WTC11 (cell line): ENCODE results near the gene ARSK.

ENCODE experiments used
- CDX4 ChIP-seq: fragments of 250-450 bp; sonication (Bioruptor Pico); IDR thresholded peaks from 2 replicates; pipeline ENCODE4 v1.9.0; 2021; ENCODE audit warnings: moderate library complexity, mild to moderate bottlenecking, inconsistent platforms, borderline replicate concordance
- CREM ChIP-seq: sonication (generic); formaldehyde crosslinking; IDR thresholded peaks from 2 replicates; pipeline ENCODE4 v1.8.1; 2022; ENCODE audit warnings: mild to moderate bottlenecking, missing genetic modification reagents, moderate library complexity
- CTCF ChIP-seq: fragments of 200-600 bp; IDR thresholded peaks from 2 replicates; pipeline ENCODE4 v1.8.0; 2022; ENCODE audit warnings: antibody characterized with exemption
- NR3C1 ChIP-seq: sonication (generic); formaldehyde crosslinking; conservative IDR thresholded peaks from 2 replicates; pipeline ENCODE4 v1.8.1; 2023; ENCODE audit warnings: low read depth, mild to moderate bottlenecking, missing genetic modification reagents
- RELA ChIP-seq: sonication (generic); formaldehyde crosslinking; IDR thresholded peaks from 2 replicates; pipeline ENCODE4 v1.8.1; 2022; ENCODE audit warnings: missing genetic modification reagents, mild to moderate bottlenecking, borderline replicate concordance
- TCF7 ChIP-seq: sonication (generic); formaldehyde crosslinking; IDR thresholded peaks from 2 replicates; pipeline ENCODE4 v1.8.0; 2022; ENCODE audit warnings: mild to moderate bottlenecking, low read depth, missing genetic modification reagents, moderate library complexity

- TF ChIP-seq CTCF (no peak), NR3C1 (no peak), CDX4 (no peak), TCF7 (no peak), RELA (no peak), CREM (CRISPR knock-in tag) (no peak)
Observed at GRCh38 chr5:95562282-95562681, 7.4 kb downstream of the ARSK start.
